ENCODE measurements around the gene ITGA7.

The ITGA7 gene

DNA sequence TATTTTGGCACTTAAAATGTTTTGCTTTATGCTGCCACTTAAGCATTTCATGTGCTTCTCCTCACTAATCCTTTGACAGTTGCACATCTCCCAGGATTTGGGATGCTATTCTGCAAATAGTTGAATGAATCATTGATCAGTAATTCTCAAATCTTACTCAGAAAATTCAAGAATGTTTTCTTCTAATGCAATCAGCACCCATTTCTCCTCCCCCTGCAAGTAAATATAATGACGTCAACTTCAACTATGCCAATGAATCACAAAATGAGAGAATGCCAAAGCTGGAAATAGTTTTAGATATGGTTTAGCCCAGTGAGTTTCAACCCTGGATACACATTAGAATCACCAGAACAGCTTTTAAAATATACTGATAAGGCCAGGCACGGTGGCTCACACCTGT lies 6.0 kb upstream of the ITGA7 start:
- DNase-seq (ENCODE audit: low read depth) = peak; percentile 86
- TF ChIP-seq, protein P1, sequence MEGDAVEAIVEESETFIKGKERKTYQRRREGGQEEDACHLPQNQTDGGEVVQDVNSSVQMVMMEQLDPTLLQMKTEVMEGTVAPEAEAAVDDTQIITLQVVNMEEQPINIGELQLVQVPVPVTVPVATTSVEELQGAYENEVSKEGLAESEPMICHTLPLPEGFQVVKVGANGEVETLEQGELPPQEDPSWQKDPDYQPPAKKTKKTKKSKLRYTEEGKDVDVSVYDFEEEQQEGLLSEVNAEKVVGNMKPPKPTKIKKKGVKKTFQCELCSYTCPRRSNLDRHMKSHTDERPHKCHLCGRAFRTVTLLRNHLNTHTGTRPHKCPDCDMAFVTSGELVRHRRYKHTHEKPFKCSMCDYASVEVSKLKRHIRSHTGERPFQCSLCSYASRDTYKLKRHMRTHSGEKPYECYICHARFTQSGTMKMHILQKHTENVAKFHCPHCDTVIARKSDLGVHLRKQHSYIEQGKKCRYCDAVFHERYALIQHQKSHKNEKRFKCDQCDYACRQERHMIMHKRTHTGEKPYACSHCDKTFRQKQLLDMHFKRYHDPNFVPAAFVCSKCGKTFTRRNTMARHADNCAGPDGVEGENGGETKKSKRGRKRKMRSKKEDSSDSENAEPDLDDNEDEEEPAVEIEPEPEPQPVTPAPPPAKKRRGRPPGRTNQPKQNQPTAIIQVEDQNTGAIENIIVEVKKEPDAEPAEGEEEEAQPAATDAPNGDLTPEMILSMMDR (IDR thresholded peaks at IDR 0.05; ENCODE audit: low read length, missing control alignments) = no peak
- H3K4me3 ChIP-seq (replicated peaks; ENCODE audit: low read depth, low read length) = no peak overlapping the region

DNA sequence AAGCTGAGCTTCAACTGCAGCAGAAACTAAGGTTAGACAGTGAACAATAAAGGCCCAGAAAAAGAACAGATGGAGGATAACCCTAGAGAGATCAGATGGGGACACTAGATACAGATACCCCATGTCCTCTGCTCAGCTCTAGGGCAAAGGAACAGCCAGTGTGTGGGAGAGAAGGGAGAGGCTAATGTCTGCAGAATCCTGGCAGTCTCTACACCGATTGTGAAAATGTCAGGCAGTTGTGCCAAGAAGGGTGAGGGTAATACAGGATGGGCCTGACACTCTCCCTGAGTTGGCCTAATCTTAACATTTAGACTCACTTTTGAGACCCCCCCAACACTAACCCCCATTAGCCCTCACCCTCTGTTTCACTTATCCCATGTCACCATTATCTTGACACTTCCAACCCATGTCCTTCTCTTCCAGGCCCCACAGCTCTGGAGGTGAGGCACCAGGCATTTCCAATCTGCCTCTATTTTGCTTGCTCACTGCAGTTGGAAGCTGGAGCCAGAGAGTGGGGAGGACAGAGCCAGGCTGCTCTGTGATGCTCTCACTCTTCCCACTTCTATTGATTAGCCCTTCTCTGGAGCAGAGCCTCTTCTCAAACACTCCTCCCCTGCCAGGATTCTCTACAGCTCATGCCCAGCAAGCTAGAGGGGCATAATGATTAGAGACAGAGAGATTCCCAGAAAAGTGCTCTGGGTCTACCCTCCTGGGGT lies 5.2 kb upstream of the ITGA7 start:
- peak; percentile 59 for DNase-seq (ENCODE audit: low read depth)

DNA sequence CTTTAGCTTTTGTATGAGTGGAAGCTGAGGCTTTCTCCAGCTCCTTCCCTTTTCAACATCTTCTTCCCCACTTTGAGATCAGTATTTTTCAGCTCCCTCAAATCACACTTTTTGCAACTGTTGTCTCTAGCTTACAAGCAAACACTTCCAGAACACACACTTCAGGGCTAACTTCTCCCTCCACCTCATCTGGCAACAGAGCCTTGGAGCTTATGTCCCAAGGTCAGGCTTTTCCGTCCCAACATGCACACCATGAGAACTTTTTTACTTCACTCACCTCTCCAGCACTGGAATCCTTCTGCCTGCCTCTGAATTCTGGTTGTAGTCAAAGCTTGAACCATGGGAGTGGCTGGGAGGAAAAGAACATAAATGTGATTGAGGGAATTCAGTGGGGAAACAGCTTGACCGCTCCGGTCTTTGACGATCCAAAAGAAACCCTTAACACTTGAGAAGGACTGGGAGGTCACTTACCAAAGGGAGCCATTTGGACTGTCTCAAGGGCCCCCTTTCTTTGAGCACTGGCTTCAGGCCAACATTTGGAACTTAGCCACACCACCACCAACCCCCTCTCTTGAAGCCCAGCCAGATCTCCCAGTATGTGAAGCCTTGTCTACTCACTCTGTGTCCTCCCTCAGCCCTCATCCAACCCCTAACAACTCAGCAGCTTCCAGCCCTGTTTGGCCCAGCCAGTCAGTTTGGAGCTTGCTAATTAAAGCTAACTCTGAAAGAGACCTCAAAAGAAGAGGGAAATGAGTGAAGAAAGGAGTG lies 4.3 kb upstream of the ITGA7 start:
- TF ChIP-seq, protein P1 (IDR thresholded peaks at IDR 0.05; ENCODE audit: low read length, missing control alignments) = no peak
- H3K4me3 ChIP-seq (replicated peaks; ENCODE audit: low read depth, low read length) = no peak overlapping the region
- DNase-seq (ENCODE audit: low read depth) = no peak

More for the DNA sequence above, 5.2 kb upstream of the ITGA7 start:
- no peak overlapping the region for H3K4me3 ChIP-seq (replicated peaks; ENCODE audit: low read depth, low read length)
- TF ChIP-seq, protein P1 (IDR thresholded peaks at IDR 0.05; ENCODE audit: low read length, missing control alignments) = no peak

DNA sequence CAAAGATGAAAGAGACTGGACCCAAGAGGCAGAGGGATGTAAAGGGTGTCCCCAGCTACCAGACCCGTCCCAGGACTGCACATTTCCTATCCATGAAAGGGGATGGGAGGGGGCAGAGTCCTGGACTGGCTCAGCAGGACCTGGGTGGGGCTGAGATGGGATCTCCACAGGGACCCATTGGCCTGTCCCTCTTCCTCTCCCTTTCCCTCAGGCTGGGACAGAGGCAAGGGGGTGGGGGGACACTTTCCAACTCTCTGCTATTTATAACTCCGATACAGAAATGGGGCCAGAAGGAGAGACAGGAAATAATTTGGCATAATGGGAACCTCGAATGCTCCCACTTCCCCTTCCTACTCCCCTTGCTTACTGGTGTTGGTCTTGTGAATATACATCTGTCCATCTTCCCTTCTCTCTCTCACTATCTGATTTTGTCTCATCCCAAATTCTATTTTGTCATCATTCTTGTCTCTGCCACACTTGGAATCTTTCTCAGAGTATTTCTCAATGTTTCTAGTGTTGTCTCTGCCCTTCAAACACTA lies 1.1 kb upstream of the ITGA7 start:
- no peak for DNase-seq (ENCODE audit: low read depth)
- H3K4me3 ChIP-seq (replicated peaks; ENCODE audit: low read depth, low read length) = no peak overlapping the region

DNA sequence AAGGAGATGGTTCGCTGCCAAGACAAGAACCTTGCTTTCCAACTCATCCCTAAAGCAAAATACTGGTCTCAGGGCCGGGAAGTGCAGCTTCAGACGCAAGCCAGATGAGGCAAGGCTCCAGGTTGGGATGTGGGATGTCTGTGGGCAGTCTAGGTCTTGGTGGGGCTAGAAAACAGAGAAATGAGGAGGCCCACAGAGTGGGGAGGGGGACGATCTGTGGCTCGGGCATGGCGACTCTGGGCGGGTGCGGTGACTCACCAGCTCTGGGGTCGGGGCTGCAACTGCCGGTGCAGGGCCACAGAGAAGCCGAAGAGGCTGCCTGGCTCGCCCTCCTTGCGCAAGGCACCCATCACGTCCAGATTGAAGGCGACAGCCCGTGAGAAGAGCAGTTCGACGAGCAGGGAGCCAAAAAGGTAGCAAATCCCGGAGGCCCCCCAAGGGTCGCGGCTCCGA lies 459 bp downstream of the ITGA7 start:
- peak overlapping the region; percentile 49 for H3K4me3 ChIP-seq (replicated peaks; ENCODE audit: low read depth, low read length)
- TF ChIP-seq, protein P1 (IDR thresholded peaks at IDR 0.05; ENCODE audit: low read length, missing control alignments) = no peak
- no peak for DNase-seq (ENCODE audit: low read depth)

More for the DNA sequence above, 1.1 kb upstream of the ITGA7 start:
- TF ChIP-seq, protein P1 (IDR thresholded peaks at IDR 0.05; ENCODE audit: low read length, missing control alignments) = no peak

DNA sequence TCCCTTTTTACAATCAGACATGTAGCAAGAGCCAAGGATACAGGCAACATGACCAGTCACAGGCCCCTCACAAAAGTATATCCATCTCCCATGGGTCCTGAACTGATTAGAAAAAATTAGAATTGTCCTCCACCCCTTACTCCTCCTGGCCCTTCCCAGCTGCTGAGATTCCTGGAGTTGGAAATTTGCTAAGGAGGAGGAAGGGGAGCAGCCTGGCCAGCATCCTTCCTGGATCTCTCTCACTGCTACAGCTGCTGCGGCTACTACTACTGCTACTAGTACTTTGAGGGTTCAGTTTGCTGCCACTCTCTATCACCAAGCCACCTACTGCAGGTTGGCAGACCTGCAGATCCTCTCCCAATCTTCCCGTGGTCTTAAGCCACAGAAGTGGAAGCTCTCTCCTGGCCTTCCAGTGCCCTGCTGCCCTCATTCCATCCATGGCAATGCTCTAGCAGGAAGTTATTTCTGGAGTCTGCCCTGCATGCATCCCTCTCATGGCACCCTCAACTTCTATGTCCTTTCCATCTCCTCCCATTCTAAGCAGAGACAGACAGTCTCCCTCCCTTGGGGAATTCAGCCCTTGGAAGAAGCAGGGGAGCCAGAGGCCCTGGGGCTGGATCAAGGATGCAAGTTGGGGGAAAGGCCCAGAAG lies 1.0 kb downstream of the ITGA7 start:
- DNase-seq (ENCODE audit: low read depth) = no peak
- H3K4me3 ChIP-seq (replicated peaks; ENCODE audit: low read depth, low read length) = peak overlapping the region; percentile 17
- TF ChIP-seq, protein P1 (IDR thresholded peaks at IDR 0.05; ENCODE audit: low read length, missing control alignments) = no peak

Measured in fibroblast of pulmonary artery (primary cell).